Measurements from ENCODE around the gene TMEM255B.
"Not testable (repeated sequence)": the region's sequence is repeated elsewhere in the genome, so short reads cannot be mapped to it uniquely, and the experiment has no call there.

The TMEM255B gene

GRCh38 chr13:113749967-113750366 lies 9.1 kb upstream of the TMEM255B start:
- in situ Hi-C loops (cut with MboI; ENCODE audit: low pct_unique_long_range_greater_than_20kb, low sequenced_read_pairs, unreplicated experiment) = no loop called here
- TF ChIP-seq, protein P1, sequence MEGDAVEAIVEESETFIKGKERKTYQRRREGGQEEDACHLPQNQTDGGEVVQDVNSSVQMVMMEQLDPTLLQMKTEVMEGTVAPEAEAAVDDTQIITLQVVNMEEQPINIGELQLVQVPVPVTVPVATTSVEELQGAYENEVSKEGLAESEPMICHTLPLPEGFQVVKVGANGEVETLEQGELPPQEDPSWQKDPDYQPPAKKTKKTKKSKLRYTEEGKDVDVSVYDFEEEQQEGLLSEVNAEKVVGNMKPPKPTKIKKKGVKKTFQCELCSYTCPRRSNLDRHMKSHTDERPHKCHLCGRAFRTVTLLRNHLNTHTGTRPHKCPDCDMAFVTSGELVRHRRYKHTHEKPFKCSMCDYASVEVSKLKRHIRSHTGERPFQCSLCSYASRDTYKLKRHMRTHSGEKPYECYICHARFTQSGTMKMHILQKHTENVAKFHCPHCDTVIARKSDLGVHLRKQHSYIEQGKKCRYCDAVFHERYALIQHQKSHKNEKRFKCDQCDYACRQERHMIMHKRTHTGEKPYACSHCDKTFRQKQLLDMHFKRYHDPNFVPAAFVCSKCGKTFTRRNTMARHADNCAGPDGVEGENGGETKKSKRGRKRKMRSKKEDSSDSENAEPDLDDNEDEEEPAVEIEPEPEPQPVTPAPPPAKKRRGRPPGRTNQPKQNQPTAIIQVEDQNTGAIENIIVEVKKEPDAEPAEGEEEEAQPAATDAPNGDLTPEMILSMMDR (IDR thresholded peaks at IDR 0.05; ENCODE audit: extremely low read depth, insufficient read depth, missing control alignments) = no peak
- DNase-seq (ENCODE audit: low spot score) = no peak

DNA sequence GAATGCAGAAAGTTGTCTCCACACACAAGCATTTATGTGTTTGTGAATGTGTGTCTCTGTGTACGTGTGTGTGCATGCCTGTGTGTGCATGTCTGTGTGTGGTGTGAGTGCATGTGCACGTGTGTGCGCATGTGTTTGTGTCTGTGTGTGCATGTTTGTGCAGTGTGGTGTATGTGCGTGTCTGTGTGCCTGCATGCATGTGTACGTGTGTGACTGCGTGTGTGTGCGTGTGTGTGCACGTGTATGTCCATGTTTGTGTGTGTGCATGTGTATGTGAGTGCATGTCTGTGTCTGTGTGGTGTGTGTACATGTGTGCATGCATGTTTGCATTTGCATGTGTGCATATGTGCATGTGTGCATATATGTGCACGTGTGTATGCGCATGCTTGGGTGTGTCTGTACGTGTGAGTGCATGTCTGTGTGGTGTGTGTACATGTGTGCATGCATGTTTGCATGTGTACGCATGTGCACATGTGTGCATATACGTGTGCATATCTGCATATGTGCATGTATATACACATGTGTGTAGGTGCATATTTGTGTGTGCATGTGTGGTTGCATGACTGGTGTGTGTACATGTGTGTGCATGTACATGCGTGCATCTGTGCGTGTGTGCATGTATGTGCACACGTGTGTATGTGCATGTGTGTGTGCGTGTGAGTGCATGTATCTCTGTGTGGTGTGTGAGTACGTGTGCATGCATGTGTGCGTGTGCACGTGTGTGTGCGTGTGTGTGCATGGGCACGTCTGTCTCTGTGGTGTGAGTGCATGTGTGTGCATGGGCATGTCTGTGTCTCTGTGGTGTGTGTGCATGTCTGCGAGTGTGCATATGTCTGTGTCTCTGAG lies 8.2 kb upstream of the TMEM255B start:
- no peak for DNase-seq (ENCODE audit: low spot score)

GRCh38 chr13:113751491-113751890 lies 7.5 kb upstream of the TMEM255B start:
- TF ChIP-seq, protein P1 (IDR thresholded peaks at IDR 0.05; ENCODE audit: extremely low read depth, insufficient read depth, missing control alignments) = no peak
- in situ Hi-C loops (cut with MboI; ENCODE audit: low pct_unique_long_range_greater_than_20kb, low sequenced_read_pairs, unreplicated experiment) = no loop called here
- no peak for DNase-seq (ENCODE audit: low spot score)

More for the DNA sequence above, 8.2 kb upstream of the TMEM255B start:
- in situ Hi-C loops (cut with MboI; ENCODE audit: low pct_unique_long_range_greater_than_20kb, low sequenced_read_pairs, unreplicated experiment) = no loop called here
- TF ChIP-seq, protein P1 (IDR thresholded peaks at IDR 0.05; ENCODE audit: extremely low read depth, insufficient read depth, missing control alignments) = no peak

- in situ Hi-C loops (cut with MboI; ENCODE audit: low pct_unique_long_range_greater_than_20kb, low sequenced_read_pairs, unreplicated experiment) = not testable (repeated sequence)
Observed at GRCh38 chr13:113752211-113752986, 6.6 kb upstream of the TMEM255B start.

DNA sequence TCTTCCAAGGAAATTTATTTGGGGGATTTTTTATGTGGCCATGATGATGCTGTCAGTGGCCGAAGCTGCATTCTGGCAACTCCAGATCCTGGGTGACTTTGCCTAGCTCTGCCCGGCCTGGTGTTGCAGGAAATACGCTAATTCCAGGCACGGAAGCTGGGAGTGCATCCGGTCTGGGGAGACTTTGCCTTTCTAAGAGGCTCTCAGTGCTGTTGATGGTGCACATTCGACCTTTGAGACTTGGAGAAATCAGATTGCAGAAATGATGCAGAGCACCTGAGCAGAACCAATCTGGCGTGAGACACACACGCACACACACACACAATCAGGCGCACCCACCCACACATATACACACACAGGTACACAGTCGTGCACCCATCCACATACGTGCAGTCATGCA lies 5.9 kb upstream of the TMEM255B start:
- DNase-seq (ENCODE audit: low spot score) = no peak
- TF ChIP-seq, protein P1 (IDR thresholded peaks at IDR 0.05; ENCODE audit: extremely low read depth, insufficient read depth, missing control alignments) = no peak
- in situ Hi-C loops (cut with MboI; ENCODE audit: low pct_unique_long_range_greater_than_20kb, low sequenced_read_pairs, unreplicated experiment) = no loop called here

More at GRCh38 chr13:113752211-113752986, 6.6 kb upstream of the TMEM255B start:
- DNase-seq (ENCODE audit: low spot score) = not testable (repeated sequence)

GRCh38 chr13:113754242-113754641 lies 4.8 kb upstream of the TMEM255B start:
- DNase-seq (ENCODE audit: low spot score) = no peak
- TF ChIP-seq, protein P1 (IDR thresholded peaks at IDR 0.05; ENCODE audit: extremely low read depth, insufficient read depth, missing control alignments) = no peak
- in situ Hi-C loops (cut with MboI; ENCODE audit: low pct_unique_long_range_greater_than_20kb, low sequenced_read_pairs, unreplicated experiment) = no loop called here

GRCh38 chr13:113754691-113755090 lies 4.3 kb upstream of the TMEM255B start:
- TF ChIP-seq, protein P1 (IDR thresholded peaks at IDR 0.05; ENCODE audit: extremely low read depth, insufficient read depth, missing control alignments) = no peak
- DNase-seq (ENCODE audit: low spot score) = no peak
- in situ Hi-C loops (cut with MboI; ENCODE audit: low pct_unique_long_range_greater_than_20kb, low sequenced_read_pairs, unreplicated experiment) = no loop called here

Measured in GM13977 (cell line).